Mesenchymal stem cell (in vitro differentiated cells and primary cell): ENCODE measurements around the gene ZFP1. TPM values are rescaled to one million over a fixed set of nuclear protein-coding genes. Genes with fewer than 3 reads are reported as not detected.

ENCODE experiments used
- DNase-seq: peaks from one replicate; pipeline ENCODE4 v3.0.0-alpha.2; 2013
- H2AFZ ChIP-seq: one replicate; pipeline ENCODE4 v1.6.1; 2013; ENCODE audit warnings: low read depth, mild to moderate bottlenecking, control low read depth, inconsistent platforms, low read length, moderate library complexity
- H2AK5ac ChIP-seq: 2 replicates; pipeline ENCODE4 v1.6.1; 2013; ENCODE audit warnings: low read length, moderate library complexity, mild to moderate bottlenecking, inconsistent platforms; ENCODE audit not compliant: severe bottlenecking
- H2BK120ac ChIP-seq: one replicate; pipeline ENCODE4 v1.6.1; 2013; ENCODE audit warnings: low read depth, mild to moderate bottlenecking, inconsistent platforms, low read length, moderate library complexity
- H2BK12ac ChIP-seq, 2 experiments: one replicate each; pipeline ENCODE4 v1.6.1; 2013; ENCODE audit warnings: inconsistent platforms in 2 of 2, low read length in 2 of 2, mild to moderate bottlenecking in 2 of 2, moderate library complexity in 2 of 2, control low read depth in 1 of 2
- H2BK15ac ChIP-seq: one replicate; pipeline ENCODE4 v1.6.1; 2013; ENCODE audit warnings: mild to moderate bottlenecking, low read depth, inconsistent platforms; ENCODE audit not compliant: poor library complexity, severe bottlenecking
- H2BK5ac ChIP-seq: 2 replicates; pipeline ENCODE4 v1.6.1; 2013; ENCODE audit warnings: low read depth, mild to moderate bottlenecking, low read length, control low read depth, inconsistent platforms; ENCODE audit not compliant: poor library complexity, severe bottlenecking
- H3K14ac ChIP-seq, 2 experiments: one replicate each; pipeline ENCODE4 v1.6.1; 2013; ENCODE audit warnings: inconsistent platforms in 2 of 2, low read length in 2 of 2, control low read depth in 1 of 2, mild to moderate bottlenecking in 1 of 2, moderate library complexity in 1 of 2
- H3K18ac ChIP-seq, 2 experiments: one replicate each; pipeline ENCODE4 v1.6.1; 2013; ENCODE audit warnings: inconsistent platforms in 2 of 2, low read length in 2 of 2, control low read depth in 1 of 2, low read depth in 1 of 2, mild to moderate bottlenecking in 1 of 2
- H3K23ac ChIP-seq, 2 experiments: one replicate each; pipeline ENCODE4 v1.6.1; 2013; ENCODE audit warnings: inconsistent platforms in 2 of 2, low read length in 2 of 2, mild to moderate bottlenecking in 2 of 2, moderate library complexity in 2 of 2, control low read depth in 1 of 2
- H3K27ac ChIP-seq: 2 replicates; pipeline ENCODE4 v1.5.1; 2013; ENCODE audit warnings: mild to moderate bottlenecking, moderate library complexity, low read length, control low read depth, inconsistent platforms; ENCODE audit not compliant: poor library complexity, severe bottlenecking
- H3K27me3 ChIP-seq, 2 experiments: 2 replicates each; pipeline versions ENCODE4 v1.6.1 to v1.7.0; 2013; ENCODE audit warnings: low read length in 2 of 2, mild to moderate bottlenecking in 2 of 2, moderate library complexity in 2 of 2, control low read depth in 1 of 2, inconsistent platforms in 1 of 2; ENCODE audit not compliant: control insufficient read depth in 1 of 2, insufficient read depth in 1 of 2
- H3K36me3 ChIP-seq, 2 experiments: 2 replicates each; pipeline versions ENCODE4 v1.6.1 to v1.7.0; 2013; ENCODE audit warnings: low read length in 2 of 2, control low read depth in 1 of 2, inconsistent platforms in 1 of 2, low read depth in 1 of 2, mild to moderate bottlenecking in 1 of 2; ENCODE audit not compliant: insufficient read depth in 2 of 2, control insufficient read depth in 1 of 2
- H3K4ac ChIP-seq, 2 experiments: one replicate each; pipeline ENCODE4 v1.6.1; 2013; ENCODE audit warnings: inconsistent platforms in 2 of 2, low read length in 2 of 2, mild to moderate bottlenecking in 2 of 2, moderate library complexity in 2 of 2, control low read depth in 1 of 2, low read depth in 1 of 2
- H3K4me1 ChIP-seq: 2 replicates; pipeline ENCODE4 v1.6.1; 2013; ENCODE audit warnings: low read depth, low read length, control low read depth; ENCODE audit not compliant: control insufficient read depth, insufficient read depth
- H3K4me2 ChIP-seq: 2 replicates; pipeline ENCODE4 v1.6.1; 2013; ENCODE audit warnings: low read length, mild to moderate bottlenecking, inconsistent platforms; ENCODE audit not compliant: poor library complexity, severe bottlenecking
- H3K4me3 ChIP-seq, 2 experiments: 2 replicates each; pipeline versions ENCODE4 v1.5.1 to v1.7.0; 2013; ENCODE audit warnings: low read length in 2 of 2, mild to moderate bottlenecking in 2 of 2, control low read depth in 1 of 2, low read depth in 1 of 2; ENCODE audit not compliant: insufficient read depth in 1 of 2
- H3K79me1 ChIP-seq: replicated peaks from 2 replicates; pipeline ENCODE4 v1.6.1; 2013; ENCODE audit warnings: mild to moderate bottlenecking, control low read depth, low read length, inconsistent platforms; ENCODE audit not compliant: poor library complexity, severe bottlenecking
- H3K9ac ChIP-seq: 2 replicates; pipeline ENCODE4 v1.7.0; 2013; ENCODE audit warnings: mild to moderate bottlenecking, low read length, moderate library complexity
- H3K9me3 ChIP-seq: 2 replicates; pipeline ENCODE4 v1.7.0; 2013; ENCODE audit warnings: mild to moderate bottlenecking, low read length; ENCODE audit not compliant: control insufficient read depth
- H4K8ac ChIP-seq: one replicate; pipeline ENCODE4 v1.6.1; 2013; ENCODE audit warnings: inconsistent platforms, mild to moderate bottlenecking, low read length, moderate library complexity
- H4K91ac ChIP-seq: one replicate; pipeline ENCODE4 v1.6.1; 2013; ENCODE audit warnings: mild to moderate bottlenecking, low read length, inconsistent platforms
- WGBS: methylation state at CpG from one replicate; pipeline ENCODE4 v1.1.7; 2013; ENCODE audit warnings: mixed read lengths; 5-methylcytosine and 5-hydroxymethylcytosine counted together
- polyA plus RNA-seq, 2 experiments: library from polyadenylated mRNA; stranded (reverse); fragments of 200-250 nt; gene quantifications; one replicate each; pipeline ENCODE4 v1.2.3, GENCODE V29; 2013

Gene ZFP1
- 9.1 TPM for polyA plus RNA-seq (2013, experiment 1 of 2)
- 7.8 TPM for polyA plus RNA-seq (2013, experiment 2 of 2)

DNA sequence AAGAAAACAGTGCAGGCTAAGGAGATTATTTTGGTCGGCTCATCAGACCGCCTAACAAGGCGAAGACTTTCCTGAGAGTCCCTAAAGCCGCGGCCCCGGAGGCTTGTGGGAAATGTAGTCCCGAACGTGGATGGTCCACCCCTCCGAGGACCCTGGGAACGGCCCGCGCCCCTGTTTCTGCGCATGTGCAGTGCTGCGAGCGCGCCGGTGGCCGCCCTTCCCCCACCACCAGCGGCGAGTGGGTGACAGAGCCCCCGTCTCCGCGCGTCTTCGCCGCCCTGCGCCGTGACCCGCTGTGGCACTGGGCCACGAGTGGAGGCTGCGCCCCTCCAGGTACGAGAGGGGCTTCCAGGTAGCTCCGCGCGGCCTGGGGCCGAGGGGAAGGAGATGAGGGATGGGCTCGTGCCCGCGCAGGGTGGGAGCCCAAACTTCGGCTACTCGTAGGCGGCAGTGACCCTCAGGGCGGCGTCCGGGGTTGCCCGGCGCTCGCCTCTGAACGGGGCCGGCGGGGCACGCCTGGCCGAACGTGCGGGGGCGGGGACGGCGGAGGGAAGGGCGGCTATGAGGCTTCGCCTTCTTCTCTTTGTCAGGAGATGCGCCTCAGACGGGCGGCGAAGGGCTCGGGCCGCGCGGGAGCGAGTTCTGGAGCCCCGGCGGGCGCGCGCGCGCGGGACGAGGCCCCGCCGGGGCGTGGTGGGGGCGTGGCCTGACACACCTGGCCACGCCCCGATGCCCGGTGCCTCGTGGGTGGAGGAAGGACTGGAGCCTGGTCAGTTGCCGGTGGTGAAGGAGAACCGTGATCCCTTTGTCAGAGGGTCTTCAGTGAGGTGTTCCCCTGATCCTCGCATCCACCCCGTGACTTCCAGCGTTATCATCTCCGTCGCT lies at the start of gene ZFP1:
TSS of gene ZFP1 (plus strand) at position 214 of the 885 bp plus-strand sequence. CDS start 4,428 bp downstream, outside the sequence.
- Histone ChIP-seq H3K27ac (peak within 1 kb of the TSS; percentile 68), H4K8ac (peak within 1 kb of the TSS; percentile 94), H3K4ac (peak within 1 kb of the TSS; percentile 98 to 99), H2AFZ (peak within 1 kb of the TSS; percentile 68), H3K9ac (peak within 1 kb of the TSS; percentile 96), H3K4me1 (peaks cover 1% of the 10 kb centered on the region), H3K79me1 (peaks cover 14% of the 10 kb centered on the region), H2BK15ac (peak within 1 kb of the TSS; percentile 95), H3K18ac (peak within 1 kb of the TSS; percentile 98), H2BK5ac (peak within 1 kb of the TSS; percentile 57), H2AK5ac (no peak within 1 kb of the TSS), H3K14ac (peak within 1 kb of the TSS in 1 of 2 experiments; percentile 97), H3K9me3 (peaks cover 30% of the 10 kb centered on the region), H4K91ac (peak within 1 kb of the TSS; percentile 97), H3K23ac (peak within 1 kb of the TSS in 1 of 2 experiments; percentile 89), H2BK12ac (peak within 1 kb of the TSS; percentile 18 to 75), H2BK120ac (peak within 1 kb of the TSS; percentile 80), H3K27me3 (no peaks in the 10 kb centered on the region), H3K4me2 (peak within 1 kb of the TSS; percentile 86), H3K36me3 (peaks cover 5 to 10% of the 10 kb centered on the region in 2 experiments), H3K4me3 (peak within 1 kb of the TSS; percentile 82 to 93)
- WGBS = under 1% methylated on average over 61 of the region's 93 CpGs
- peak; percentile 92 for DNase-seq

DNA sequence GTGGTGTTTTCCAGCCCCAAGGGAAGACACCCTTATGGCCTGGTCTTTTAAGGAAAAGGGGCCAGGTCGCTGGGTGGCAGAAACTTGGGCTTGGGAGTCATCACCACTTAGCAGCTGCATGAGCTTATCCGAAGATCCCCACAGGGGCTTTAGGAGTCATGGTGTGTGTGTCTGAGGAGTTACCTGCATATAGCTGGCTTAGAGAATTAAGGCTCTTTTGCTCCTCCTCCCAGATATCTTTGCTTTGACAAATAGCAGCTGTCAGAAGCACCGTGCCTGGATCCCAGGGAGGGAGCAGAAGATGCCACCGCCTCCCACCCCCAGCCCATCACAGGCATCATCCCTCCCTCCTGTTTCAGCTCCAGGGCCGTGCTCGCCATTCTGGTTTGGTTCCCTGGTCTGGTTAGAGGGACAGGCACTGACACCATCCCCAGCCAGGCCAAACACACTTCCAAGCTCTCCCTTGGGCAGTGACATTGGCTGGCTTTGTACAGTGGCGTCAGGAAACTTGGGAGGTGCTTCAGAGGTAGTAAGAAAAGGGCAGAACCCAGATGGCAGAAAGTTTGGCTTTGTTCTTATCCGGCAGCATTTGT lies 49.2 kb upstream of the ZFP1 start:
- Histone ChIP-seq H3K23ac (no peak overlapping the region), H3K9me3 (no peaks in the 10 kb centered on the region), H2BK120ac (no peak overlapping the region), H3K4me1 (peaks cover 24% of the 10 kb centered on the region), H3K27ac (no peak overlapping the region), H3K14ac (no peak overlapping the region), H3K9ac (no peak overlapping the region), H2BK15ac (peak overlapping the region; percentile 60), H2BK12ac (no peak overlapping the region), H2AK5ac (no peak overlapping the region), H3K4me3 (no peak overlapping the region), H3K79me1 (peaks cover 43% of the 10 kb centered on the region), H3K27me3 (no peaks in the 10 kb centered on the region), H4K91ac (peak overlapping the region; percentile 43), H3K4ac (no peak overlapping the region), H2AFZ (no peak overlapping the region), H4K8ac (peak overlapping the region; percentile 66), H2BK5ac (no peak overlapping the region), H3K18ac (no peak overlapping the region), H3K4me2 (no peak overlapping the region), H3K36me3 (peaks cover 19 to 29% of the 10 kb centered on the region in 2 experiments)
- no peak for DNase-seq
- 74% methylated on average over 8 of the region's 8 CpGs for WGBS

DNA sequence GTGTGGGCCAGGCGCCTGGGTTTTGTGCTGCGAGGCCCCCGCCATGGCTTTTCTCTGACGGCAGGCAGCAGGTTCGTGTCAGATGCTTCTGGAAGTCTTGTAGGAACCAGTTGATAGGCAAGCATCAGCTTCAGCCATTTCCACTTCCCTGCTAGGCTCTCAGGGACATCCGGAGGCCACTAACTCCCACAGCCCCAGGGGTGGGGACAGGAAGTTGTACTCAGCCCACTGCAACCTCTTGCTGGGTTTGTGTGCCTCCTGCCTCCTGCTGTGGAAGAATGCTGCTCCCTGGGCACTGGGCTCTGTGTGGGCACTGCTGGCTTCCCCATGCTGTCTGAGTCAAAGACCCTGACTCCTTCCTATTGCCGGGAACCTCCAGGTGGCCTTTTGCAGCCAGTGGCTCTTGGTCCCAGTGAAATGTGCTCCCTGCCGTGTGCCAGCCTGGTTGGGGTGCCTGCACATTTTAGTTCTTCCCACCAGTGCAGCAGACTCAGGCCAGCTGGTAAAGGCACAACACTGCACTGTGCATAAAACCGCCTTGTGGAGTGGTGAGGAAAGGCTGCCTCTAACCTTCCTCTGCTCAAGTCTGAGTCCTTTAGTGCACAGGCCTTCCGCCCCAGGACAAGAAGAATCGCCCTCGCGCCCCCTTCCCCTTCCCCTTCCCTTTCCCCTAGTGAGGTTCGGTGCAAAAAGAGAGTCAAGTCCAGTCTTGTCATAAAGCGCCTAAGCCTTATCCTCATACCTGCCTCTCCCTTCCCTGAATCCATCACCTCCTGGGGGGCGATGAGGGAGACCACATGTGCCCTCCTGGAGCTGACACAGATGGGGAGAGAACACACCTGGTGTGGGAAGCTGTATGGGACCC lies 48.4 kb upstream of the ZFP1 start:
- no peak overlapping the region for H3K4me2 ChIP-seq
- H3K23ac ChIP-seq = no peak overlapping the region
- peak overlapping the region; percentile 43 for H4K8ac ChIP-seq
- H4K91ac ChIP-seq = no peak overlapping the region
- WGBS = 82% methylated on average over 15 of the region's 16 CpGs
- H3K79me1 ChIP-seq = peaks cover 43% of the 10 kb centered on the region
- H3K14ac ChIP-seq = peak overlapping the region in 1 of 2 experiments; percentile 39
- no peak for DNase-seq
- H3K4me3 ChIP-seq = no peak overlapping the region
- H2BK120ac ChIP-seq = no peak overlapping the region
- no peak overlapping the region for H2AK5ac ChIP-seq
- peaks cover 12 to 28% of the 10 kb centered on the region in 2 experiments for H3K36me3 ChIP-seq
- peak overlapping the region; percentile 9 for H3K27ac ChIP-seq
- H3K27me3 ChIP-seq = no peaks in the 10 kb centered on the region
- H2AFZ ChIP-seq = no peak overlapping the region
- peak overlapping the region; percentile 60 for H2BK15ac ChIP-seq
- H3K9ac ChIP-seq = no peak overlapping the region
- H2BK5ac ChIP-seq = no peak overlapping the region
- H3K9me3 ChIP-seq = no peaks in the 10 kb centered on the region
- H2BK12ac ChIP-seq = peak overlapping the region; percentile 38 to 44
- H3K18ac ChIP-seq = peak overlapping the region; percentile 5 to 49
- no peak overlapping the region for H3K4ac ChIP-seq
- peaks cover 24% of the 10 kb centered on the region for H3K4me1 ChIP-seq
